Fibroblast of pulmonary artery (primary cell): Measurements from ENCODE around the gene OSTF1.

Source experiments
- DNase-seq: peaks from one replicate; pipeline ENCODE4 v3.0.0-alpha.2; 2010; ENCODE audit warnings: low read depth
- H3K4me3 ChIP-seq: replicated peaks from 2 replicates; pipeline ENCODE4 v1.5.1; 2011; ENCODE audit warnings: low read depth, mild to moderate bottlenecking, control low read depth, low read length, moderate library complexity
- TF ChIP-seq, protein P1 (sequence below): IDR thresholded peaks from 2 replicates; pipeline ENCODE4 v1.5.1; 2011; ENCODE audit warnings: mild to moderate bottlenecking, control low read depth, low read length, inconsistent platforms; ENCODE audit errors: missing control alignments

OSTF1 gene

DNA sequence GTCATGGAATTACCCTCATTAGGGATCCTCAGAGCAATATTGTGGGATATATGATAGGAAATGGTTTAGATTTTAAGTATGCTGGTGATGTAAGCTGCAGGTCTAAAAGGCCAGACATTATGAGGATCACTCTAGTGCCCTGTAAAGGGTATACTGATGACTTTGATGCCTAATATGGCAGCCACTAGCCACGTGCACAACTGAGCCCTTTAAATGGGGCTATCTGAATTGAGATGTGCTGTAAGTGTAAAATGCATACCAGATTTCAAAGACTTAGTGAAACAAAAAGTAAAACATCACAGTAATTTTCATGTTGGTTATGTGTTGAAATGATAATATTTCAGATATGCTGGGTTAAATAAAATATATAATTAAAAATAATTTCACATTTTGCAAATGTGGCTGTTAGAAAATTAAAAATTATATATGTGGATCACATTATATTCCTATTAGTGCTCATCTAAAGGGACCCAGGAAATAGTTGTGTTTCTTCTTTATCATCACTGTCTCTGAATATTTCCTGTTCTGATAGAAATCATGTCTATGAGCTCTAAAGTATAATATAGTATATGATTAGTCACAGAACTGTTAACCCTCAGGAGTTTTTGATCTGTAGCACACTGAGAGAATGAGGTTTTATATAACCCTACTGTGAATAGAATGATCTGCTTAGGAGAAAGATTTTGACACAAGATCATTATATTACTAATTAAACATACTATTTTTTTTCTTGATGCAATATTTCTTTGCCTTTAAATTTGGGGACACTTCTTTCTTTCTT lies 50.1 kb downstream of the OSTF1 start:
- TF ChIP-seq, protein P1, sequence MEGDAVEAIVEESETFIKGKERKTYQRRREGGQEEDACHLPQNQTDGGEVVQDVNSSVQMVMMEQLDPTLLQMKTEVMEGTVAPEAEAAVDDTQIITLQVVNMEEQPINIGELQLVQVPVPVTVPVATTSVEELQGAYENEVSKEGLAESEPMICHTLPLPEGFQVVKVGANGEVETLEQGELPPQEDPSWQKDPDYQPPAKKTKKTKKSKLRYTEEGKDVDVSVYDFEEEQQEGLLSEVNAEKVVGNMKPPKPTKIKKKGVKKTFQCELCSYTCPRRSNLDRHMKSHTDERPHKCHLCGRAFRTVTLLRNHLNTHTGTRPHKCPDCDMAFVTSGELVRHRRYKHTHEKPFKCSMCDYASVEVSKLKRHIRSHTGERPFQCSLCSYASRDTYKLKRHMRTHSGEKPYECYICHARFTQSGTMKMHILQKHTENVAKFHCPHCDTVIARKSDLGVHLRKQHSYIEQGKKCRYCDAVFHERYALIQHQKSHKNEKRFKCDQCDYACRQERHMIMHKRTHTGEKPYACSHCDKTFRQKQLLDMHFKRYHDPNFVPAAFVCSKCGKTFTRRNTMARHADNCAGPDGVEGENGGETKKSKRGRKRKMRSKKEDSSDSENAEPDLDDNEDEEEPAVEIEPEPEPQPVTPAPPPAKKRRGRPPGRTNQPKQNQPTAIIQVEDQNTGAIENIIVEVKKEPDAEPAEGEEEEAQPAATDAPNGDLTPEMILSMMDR, result no peak
- no peak for DNase-seq

DNA sequence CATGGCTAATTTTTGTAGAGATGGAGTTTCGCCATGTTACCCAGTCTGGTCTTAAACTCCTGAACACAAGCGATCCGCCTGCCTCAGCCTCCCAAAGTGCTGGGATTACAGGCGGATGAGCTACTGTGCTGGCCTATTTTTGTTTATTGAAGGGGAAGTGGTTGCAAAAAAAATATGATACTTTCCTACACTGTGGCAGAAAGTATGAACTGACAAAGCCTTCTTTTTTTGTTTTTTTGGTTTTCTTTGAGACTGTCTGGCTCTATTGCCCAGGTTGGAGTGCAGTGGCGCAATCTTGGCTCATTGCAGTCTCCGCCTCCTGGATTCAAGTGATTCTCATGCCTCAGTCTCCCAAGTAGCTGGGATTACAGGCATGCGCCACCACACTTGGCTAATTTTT lies 50.9 kb downstream of the OSTF1 start:
- H3K4me3 ChIP-seq, result no peak overlapping the region
- DNase-seq, result no peak
- TF ChIP-seq, protein P1, result no peak

More for the DNA sequence above, 50.1 kb downstream of the OSTF1 start:
- no peak overlapping the region for H3K4me3 ChIP-seq

DNA sequence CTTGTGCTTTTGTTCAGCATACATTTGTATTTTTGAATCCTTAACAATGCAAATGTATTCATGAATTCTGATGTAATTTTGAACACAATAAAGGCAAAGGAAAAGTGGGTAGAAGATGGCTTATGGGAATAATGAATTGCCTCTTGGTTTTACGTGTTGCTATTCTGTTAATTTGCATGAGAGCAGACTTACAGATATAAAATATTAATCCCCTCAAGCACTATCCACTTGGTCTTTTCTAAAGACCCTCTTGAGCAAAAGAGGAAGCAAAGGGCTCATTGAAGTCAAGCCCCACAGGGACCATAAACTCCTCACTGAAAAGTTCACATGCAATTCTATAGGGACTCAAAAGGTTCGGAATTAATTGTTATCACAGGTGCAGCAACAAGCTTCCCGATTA lies 51.9 kb downstream of the OSTF1 start:
- no peak for DNase-seq
- TF ChIP-seq, protein P1, result no peak
- H3K4me3 ChIP-seq, result no peak overlapping the region

DNA sequence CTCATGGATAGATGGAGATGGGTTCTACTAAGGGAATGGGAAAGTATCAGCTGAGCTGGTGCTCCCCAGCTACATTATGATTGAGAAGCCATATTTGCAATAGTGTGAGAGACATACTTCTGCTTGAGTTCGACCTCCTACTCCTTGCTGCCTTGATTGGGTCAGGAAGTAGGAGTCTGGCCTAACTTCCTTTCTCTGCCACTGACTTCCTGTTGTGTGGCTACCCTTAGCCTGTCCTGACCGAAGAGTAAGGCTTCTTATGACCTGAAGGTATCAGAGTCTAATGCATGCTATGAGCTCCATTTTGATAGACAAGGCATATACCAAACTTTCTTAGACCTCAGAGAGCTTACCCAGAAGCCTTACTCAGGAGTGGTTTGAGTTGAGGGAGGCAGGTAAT lies 53.9 kb downstream of the OSTF1 start:
- H3K4me3 ChIP-seq, result no peak overlapping the region
- DNase-seq, result no peak
- TF ChIP-seq, protein P1, result no peak

DNA sequence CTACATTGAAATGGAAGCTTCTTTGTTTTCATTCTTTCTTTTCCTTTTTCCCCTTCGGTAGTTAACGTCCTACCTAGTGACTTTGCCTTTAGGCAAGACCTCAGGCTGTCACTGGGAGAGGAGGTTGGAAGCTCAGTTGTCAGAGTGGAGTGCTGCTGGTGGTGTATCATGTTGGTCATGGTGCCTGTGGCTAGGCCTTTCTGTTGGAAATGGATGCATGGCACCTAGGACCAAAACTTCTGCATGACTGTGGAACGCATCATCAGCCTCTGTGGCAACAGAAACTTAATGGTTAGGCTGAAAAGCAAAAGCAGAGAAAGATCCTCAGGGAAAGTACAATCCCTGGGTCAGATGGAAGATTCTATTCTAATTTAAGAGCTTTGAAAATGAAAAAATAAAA lies 57.9 kb downstream of the OSTF1 start:
- no peak overlapping the region for H3K4me3 ChIP-seq
- DNase-seq, result no peak
- TF ChIP-seq, protein P1, result no peak

DNA sequence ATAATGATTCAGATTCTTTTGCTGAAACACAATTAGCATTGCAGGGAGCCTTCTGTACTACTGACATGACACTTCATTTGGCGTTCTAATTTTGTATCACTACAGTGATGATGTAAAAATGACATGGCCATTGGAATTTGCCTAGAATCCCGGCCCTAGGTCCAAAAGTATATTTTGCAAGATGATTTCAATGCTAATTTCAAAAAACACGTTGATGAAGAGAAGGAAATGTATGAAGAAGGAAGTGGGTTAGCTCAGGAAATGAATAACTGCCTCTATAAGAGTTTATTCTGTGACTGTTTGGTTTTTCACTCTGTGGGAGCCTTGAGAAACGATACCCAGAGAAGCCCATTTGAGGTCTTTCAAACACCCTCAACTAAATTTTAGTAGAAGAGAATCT lies 59.3 kb downstream of the OSTF1 start:
- no peak overlapping the region for H3K4me3 ChIP-seq
- peak; percentile 39 for DNase-seq
- TF ChIP-seq, protein P1, result no peak

DNA sequence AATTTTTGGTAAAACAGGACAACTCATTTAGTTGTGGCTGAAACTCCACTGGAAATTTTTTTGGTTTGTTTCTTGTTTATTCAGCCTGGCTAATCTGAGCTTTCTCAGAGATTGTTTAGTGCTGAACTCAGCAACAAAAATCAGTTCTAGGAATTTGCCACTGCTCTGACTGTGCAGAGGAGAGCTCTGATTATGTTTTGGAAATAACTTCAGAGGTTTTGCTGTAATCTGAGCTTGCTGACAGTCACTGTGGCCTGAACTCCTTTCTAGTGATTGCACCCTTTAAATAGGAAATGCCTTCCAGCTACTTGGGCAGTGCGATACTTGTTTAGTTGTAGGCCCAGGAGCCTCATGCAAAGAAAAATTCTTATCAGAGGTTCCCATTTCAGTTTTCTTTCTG lies 60.2 kb downstream of the OSTF1 start:
- DNase-seq, result peak; percentile 89
- TF ChIP-seq, protein P1, result no peak
- no peak overlapping the region for H3K4me3 ChIP-seq
